ENCODE measurements around the gene GALNT10. TPM values are rescaled to one million over a fixed set of nuclear protein-coding genes. Genes with fewer than 3 reads are reported as not detected.

The GALNT10 gene
- polyA plus RNA-seq, 1 experiment, result 93.1 TPM

- DNase-seq (ENCODE audit: low read depth, low spot score), result no peak
- ChIA-PET CTCF (interaction anchor here (1.0 to 1.7 kb wide), 2 partner anchors 90 to 126 kb away, joined by 3 to 4 read pairs; no protein-coding TSS in a partner anchor), POLR2A (no interaction called here)
- no peak for TF ChIP-seq CTCF (IDR thresholded peaks at IDR 0.05; ENCODE audit: low read depth, low read length)
- Histone ChIP-seq H3K27ac (ENCODE audit: low read depth, low read length) (no peak overlapping the region), H3K9me3 (ENCODE audit: control insufficient read depth, insufficient read depth, low read length) (no peaks in the 10 kb centered on the region), H3K4me3 (ENCODE audit: low read depth, low read length) (no peak overlapping the region), H3K27me3 (ENCODE audit: control insufficient read depth, insufficient read depth, low read length) (no peaks in the 10 kb centered on the region)
These were observed 88.4 kb downstream of the GALNT10 start for GRCh38 chr5:154278908-154279307.

GRCh38 chr5:154284433-154284832 is 93.9 kb downstream of the GALNT10 start:
- TF ChIP-seq CTCF (IDR thresholded peaks at IDR 0.05; ENCODE audit: low read depth, low read length), result no peak
- CTCF ChIA-PET, result interaction anchor here (1.4 to 1.5 kb wide), 2 partner anchors 87 to 120 kb away, joined by 5 to 6 read pairs; no protein-coding TSS in a partner anchor
- H3K27me3 ChIP-seq (ENCODE audit: control insufficient read depth, insufficient read depth, low read length), result no peaks in the 10 kb centered on the region

GRCh38 chr5:154285661-154286408 is 95.3 kb downstream of the GALNT10 start:
- ChIA-PET POLR2A (interaction anchor here (1.2 to 2.4 kb wide), 4 partner anchors 8 to 95 kb away, joined by 5 to 22 read pairs (median 12); partner anchors contain the start of gene GALNT10), CTCF (interaction anchor here (0.6 to 3.3 kb wide), 4 partner anchors 88 to 136 kb away, joined by 4 to 15 read pairs (median 5); no protein-coding TSS in a partner anchor)
- no peaks in the 10 kb centered on the region for H3K9me3 ChIP-seq (ENCODE audit: control insufficient read depth, insufficient read depth, low read length)
- H3K27me3 ChIP-seq (ENCODE audit: control insufficient read depth, insufficient read depth, low read length), result no peaks in the 10 kb centered on the region
- no peak overlapping the region for H3K4me3 ChIP-seq (ENCODE audit: low read depth, low read length)
- no peak for TF ChIP-seq CTCF (IDR thresholded peaks at IDR 0.05; ENCODE audit: low read depth, low read length)
- no peak for DNase-seq (ENCODE audit: low read depth, low spot score)
- peak overlapping the region; percentile 22 for H3K27ac ChIP-seq (ENCODE audit: low read depth, low read length)

More at GRCh38 chr5:154284433-154284832, 93.9 kb downstream of the GALNT10 start:
- Histone ChIP-seq H3K27ac (ENCODE audit: low read depth, low read length) (no peak overlapping the region), H3K4me3 (ENCODE audit: low read depth, low read length) (no peak overlapping the region), H3K9me3 (ENCODE audit: control insufficient read depth, insufficient read depth, low read length) (no peaks in the 10 kb centered on the region)
- POLR2A ChIA-PET, result no interaction called here
- no peak for DNase-seq (ENCODE audit: low read depth, low spot score)

GRCh38 chr5:154286557-154286956 is 96.0 kb downstream of the GALNT10 start:
- CTCF ChIA-PET, result interaction anchor here (0.7 to 3.3 kb wide), 4 partner anchors 11 to 135 kb away, joined by 3 to 15 read pairs (median 4); no protein-coding TSS in a partner anchor
- POLR2A ChIA-PET, result interaction anchor here (0.9 to 2.4 kb wide), 5 partner anchors 9 to 96 kb away, joined by 5 to 22 read pairs (median 7); partner anchors contain the start of gene GALNT10
- H3K27me3 ChIP-seq (ENCODE audit: control insufficient read depth, insufficient read depth, low read length), result no peaks in the 10 kb centered on the region
- DNase-seq (ENCODE audit: low read depth, low spot score), result no peak
- no peak for TF ChIP-seq CTCF (IDR thresholded peaks at IDR 0.05; ENCODE audit: low read depth, low read length)
- H3K9me3 ChIP-seq (ENCODE audit: control insufficient read depth, insufficient read depth, low read length), result no peaks in the 10 kb centered on the region
- no peak overlapping the region for H3K27ac ChIP-seq (ENCODE audit: low read depth, low read length)
- H3K4me3 ChIP-seq (ENCODE audit: low read depth, low read length), result no peak overlapping the region

- POLR2A ChIA-PET, result interaction anchor here (0.9 to 2.4 kb wide), 5 partner anchors 10 to 97 kb away, joined by 5 to 22 read pairs (median 7); partner anchors contain the start of gene GALNT10
- Histone ChIP-seq H3K9me3 (ENCODE audit: control insufficient read depth, insufficient read depth, low read length) (no peaks in the 10 kb centered on the region), H3K27ac (ENCODE audit: low read depth, low read length) (no peak overlapping the region), H3K27me3 (ENCODE audit: control insufficient read depth, insufficient read depth, low read length) (no peaks in the 10 kb centered on the region), H3K4me3 (ENCODE audit: low read depth, low read length) (no peak overlapping the region)
- CTCF ChIA-PET, result interaction anchor here (0.9 to 3.3 kb wide), 4 partner anchors 10 to 118 kb away, joined by 3 to 15 read pairs (median 4); no protein-coding TSS in a partner anchor
- DNase-seq (ENCODE audit: low read depth, low spot score), result peak; percentile 49
- no peak for TF ChIP-seq CTCF (IDR thresholded peaks at IDR 0.05; ENCODE audit: low read depth, low read length)
These were observed 96.6 kb downstream of the GALNT10 start for GRCh38 chr5:154287136-154287535.
